SK-N-SH treated with all-trans-retinoic acid at 6 μM for 48 hours (cell line): ENCODE data around the gene ARMCX5.

Experiments
- ATAC-seq: fragments of 200-7000 bp; cut with Tn5 transposase; 3 replicates; pipeline ENCODE4 v1.9.1; 2020; ENCODE audit warnings: mild to moderate bottlenecking, moderate library complexity
- ARNTL ChIP-seq: fragments of 450-650 bp; formaldehyde crosslinking; IDR thresholded peaks from 2 replicates; pipeline ENCODE4 v1.5.0; 2020; ENCODE audit warnings: low read depth, mild to moderate bottlenecking, moderate library complexity, borderline replicate concordance
- BACH2 ChIP-seq: fragments of 250-450 bp; sonication (Bioruptor Pico); IDR thresholded peaks from 2 replicates; pipeline ENCODE4 v1.9.0; 2021; ENCODE audit warnings: mild to moderate bottlenecking, borderline replicate concordance
- CSDC2 ChIP-seq: fragments of 250-450 bp; sonication (Bioruptor Pico); IDR thresholded peaks from 2 replicates; pipeline ENCODE4 v1.5.0; 2020; ENCODE audit warnings: mild to moderate bottlenecking, moderate library complexity
- ESRRG ChIP-seq: fragments of 250-450 bp; sonication (Bioruptor Pico); IDR thresholded peaks from 2 replicates; pipeline ENCODE4 v1.6.1; 2021; ENCODE audit warnings: mild to moderate bottlenecking
- ISL1 ChIP-seq: fragments of 250-450 bp; sonication (Bioruptor Pico); IDR thresholded peaks from 2 replicates; pipeline ENCODE4 v2.1.2; 2022; ENCODE audit warnings: mild to moderate bottlenecking, moderate library complexity
- OSR1 ChIP-seq: fragments of 250-450 bp; sonication (Bioruptor Pico); IDR thresholded peaks from 2 replicates; pipeline ENCODE4 v1.8.0; 2022; ENCODE audit warnings: moderate library complexity, mild to moderate bottlenecking, inconsistent platforms
- PATZ1 ChIP-seq: fragments of 250-450 bp; sonication (Bioruptor Pico); IDR thresholded peaks from 2 replicates; pipeline ENCODE4 v1.8.0; 2020; ENCODE audit warnings: mild to moderate bottlenecking, moderate library complexity, borderline replicate concordance
- POU6F1 ChIP-seq: fragments of 250-450 bp; sonication (Bioruptor Pico); IDR thresholded peaks from 2 replicates; pipeline ENCODE4 v1.8.0; 2021; ENCODE audit warnings: low read depth, mild to moderate bottlenecking, moderate library complexity, borderline replicate concordance
- PPARA ChIP-seq: fragments of 250-450 bp; sonication (Bioruptor Pico); IDR thresholded peaks from 2 replicates; pipeline ENCODE4 v1.5.0; 2020; ENCODE audit warnings: mild to moderate bottlenecking, borderline replicate concordance
- RARB ChIP-seq: fragments of 250-450 bp; sonication (Bioruptor Pico); IDR thresholded peaks from 2 replicates; pipeline ENCODE4 v1.8.0; 2021; ENCODE audit warnings: mild to moderate bottlenecking, moderate library complexity
- SNAI2 ChIP-seq: fragments of 250-450 bp; sonication (Bioruptor Pico); IDR thresholded peaks from 2 replicates; pipeline ENCODE4 v1.5.0; 2020; ENCODE audit warnings: mild to moderate bottlenecking, moderate library complexity
- ZC3H10 ChIP-seq: fragments of 250-450 bp; sonication (Bioruptor Pico); IDR thresholded peaks from 2 replicates; pipeline ENCODE4 v1.5.1; 2021; ENCODE audit warnings: mild to moderate bottlenecking, moderate library complexity
- ZFP3 ChIP-seq: fragments of 250-450 bp; sonication (Bioruptor Pico); IDR thresholded peaks from 2 replicates; pipeline ENCODE4 v1.5.0; 2020; ENCODE audit warnings: mild to moderate bottlenecking, moderate library complexity
- ZFP30 ChIP-seq: fragments of 450-650 bp; formaldehyde crosslinking; IDR thresholded peaks from 2 replicates; pipeline ENCODE4 v1.5.0; 2022; ENCODE audit warnings: mild to moderate bottlenecking, moderate library complexity
- ZNF565 ChIP-seq: fragments of 450-650 bp; formaldehyde crosslinking; conservative IDR thresholded peaks from 2 replicates; pipeline ENCODE4 v1.5.0; 2020; ENCODE audit warnings: low read depth, mild to moderate bottlenecking, moderate library complexity
- TF ChIP-seq, protein P1 (sequence below): fragments of 250-450 bp; sonication (Bioruptor Pico); IDR thresholded peaks from 2 replicates; pipeline ENCODE4 v1.5.0; 2020; ENCODE audit warnings: mild to moderate bottlenecking, moderate library complexity
- TF ChIP-seq, protein P2 (sequence below): fragments of 250-450 bp; sonication (Bioruptor Pico); IDR thresholded peaks from 2 replicates; pipeline ENCODE4 v1.5.1; 2021; ENCODE audit warnings: mild to moderate bottlenecking, moderate library complexity

The ARMCX5 gene

DNA sequence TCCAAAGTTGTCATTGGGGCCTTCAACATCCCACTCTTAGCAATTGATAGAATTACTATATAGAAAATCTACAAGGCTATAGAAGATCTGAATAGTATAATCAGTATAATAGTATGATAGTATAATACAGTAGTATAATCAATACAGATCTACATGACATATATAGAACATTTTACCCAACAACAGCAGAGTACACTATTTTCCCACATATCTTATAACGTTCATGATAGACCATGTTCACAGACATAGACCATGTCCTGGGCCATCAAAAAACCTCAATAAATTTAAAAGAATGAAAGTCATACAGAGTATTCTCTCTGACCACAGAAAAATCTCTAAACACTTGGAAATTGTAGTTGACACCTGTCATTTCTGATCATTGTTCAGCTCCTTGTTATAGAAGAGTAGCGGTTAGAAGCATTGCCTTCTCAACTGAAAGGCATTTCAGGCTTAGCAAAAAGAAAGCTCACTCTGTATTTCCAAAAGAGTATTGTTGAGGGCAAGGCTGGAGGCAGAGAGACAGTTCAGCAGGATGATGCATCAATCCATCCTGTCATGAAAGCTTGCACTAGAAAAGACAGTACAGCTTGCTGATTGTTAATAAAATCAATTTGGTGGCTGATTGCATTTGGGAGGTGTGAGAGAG lies 38.8 kb upstream of the ARMCX5 start (continued):
- TF ChIP-seq, protein P1, sequence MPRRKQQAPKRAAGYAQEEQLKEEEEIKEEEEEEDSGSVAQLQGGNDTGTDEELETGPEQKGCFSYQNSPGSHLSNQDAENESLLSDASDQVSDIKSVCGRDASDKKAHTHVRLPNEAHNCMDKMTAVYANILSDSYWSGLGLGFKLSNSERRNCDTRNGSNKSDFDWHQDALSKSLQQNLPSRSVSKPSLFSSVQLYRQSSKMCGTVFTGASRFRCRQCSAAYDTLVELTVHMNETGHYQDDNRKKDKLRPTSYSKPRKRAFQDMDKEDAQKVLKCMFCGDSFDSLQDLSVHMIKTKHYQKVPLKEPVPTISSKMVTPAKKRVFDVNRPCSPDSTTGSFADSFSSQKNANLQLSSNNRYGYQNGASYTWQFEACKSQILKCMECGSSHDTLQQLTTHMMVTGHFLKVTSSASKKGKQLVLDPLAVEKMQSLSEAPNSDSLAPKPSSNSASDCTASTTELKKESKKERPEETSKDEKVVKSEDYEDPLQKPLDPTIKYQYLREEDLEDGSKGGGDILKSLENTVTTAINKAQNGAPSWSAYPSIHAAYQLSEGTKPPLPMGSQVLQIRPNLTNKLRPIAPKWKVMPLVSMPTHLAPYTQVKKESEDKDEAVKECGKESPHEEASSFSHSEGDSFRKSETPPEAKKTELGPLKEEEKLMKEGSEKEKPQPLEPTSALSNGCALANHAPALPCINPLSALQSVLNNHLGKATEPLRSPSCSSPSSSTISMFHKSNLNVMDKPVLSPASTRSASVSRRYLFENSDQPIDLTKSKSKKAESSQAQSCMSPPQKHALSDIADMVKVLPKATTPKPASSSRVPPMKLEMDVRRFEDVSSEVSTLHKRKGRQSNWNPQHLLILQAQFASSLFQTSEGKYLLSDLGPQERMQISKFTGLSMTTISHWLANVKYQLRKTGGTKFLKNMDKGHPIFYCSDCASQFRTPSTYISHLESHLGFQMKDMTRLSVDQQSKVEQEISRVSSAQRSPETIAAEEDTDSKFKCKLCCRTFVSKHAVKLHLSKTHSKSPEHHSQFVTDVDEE (CRISPR knock-in tag), result no peak
- TF ChIP-seq, protein P2, sequence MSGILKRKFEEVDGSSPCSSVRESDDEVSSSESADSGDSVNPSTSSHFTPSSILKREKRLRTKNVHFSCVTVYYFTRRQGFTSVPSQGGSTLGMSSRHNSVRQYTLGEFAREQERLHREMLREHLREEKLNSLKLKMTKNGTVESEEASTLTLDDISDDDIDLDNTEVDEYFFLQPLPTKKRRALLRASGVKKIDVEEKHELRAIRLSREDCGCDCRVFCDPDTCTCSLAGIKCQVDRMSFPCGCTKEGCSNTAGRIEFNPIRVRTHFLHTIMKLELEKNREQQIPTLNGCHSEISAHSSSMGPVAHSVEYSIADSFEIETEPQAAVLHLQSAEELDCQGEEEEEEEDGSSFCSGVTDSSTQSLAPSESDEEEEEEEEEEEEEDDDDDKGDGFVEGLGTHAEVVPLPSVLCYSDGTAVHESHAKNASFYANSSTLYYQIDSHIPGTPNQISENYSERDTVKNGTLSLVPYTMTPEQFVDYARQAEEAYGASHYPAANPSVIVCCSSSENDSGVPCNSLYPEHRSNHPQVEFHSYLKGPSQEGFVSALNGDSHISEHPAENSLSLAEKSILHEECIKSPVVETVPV (CRISPR knock-in tag), result no peak
- TF ChIP-seq CSDC2 (CRISPR knock-in tag) (no peak), ZFP3 (CRISPR knock-in tag) (no peak)

- TF ChIP-seq BACH2 (CRISPR knock-in tag), result no peak
Measured at GRCh38 chrX:102580891-102581290, 18.4 kb upstream of the ARMCX5 start.

DNA sequence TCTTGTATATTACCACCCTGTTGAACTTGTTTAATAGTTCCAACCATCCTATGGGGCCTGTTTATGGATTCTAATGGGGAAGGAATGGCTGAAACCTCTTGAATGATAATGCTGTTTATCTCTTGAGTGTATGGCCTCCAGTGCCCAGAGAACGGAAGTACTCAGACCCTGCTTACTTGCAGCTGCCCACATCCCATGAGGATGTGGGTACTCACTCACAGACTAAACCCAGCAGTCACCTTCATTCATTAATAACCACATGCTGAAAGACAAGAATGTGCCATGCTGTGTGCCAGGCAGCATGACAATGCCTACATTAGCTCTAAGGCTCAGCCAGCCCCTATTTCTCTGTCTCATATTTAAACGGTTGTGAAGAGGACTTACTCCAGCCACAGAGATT lies 5.9 kb upstream of the ARMCX5 start:
- ATAC-seq, result no peak
- TF ChIP-seq SNAI2 (CRISPR knock-in tag) (no peak), ESRRG (CRISPR knock-in tag) (no peak), BACH2 (CRISPR knock-in tag) (no peak), POU6F1 (CRISPR knock-in tag) (no peak), ISL1 (CRISPR knock-in tag) (no peak), RARB (CRISPR knock-in tag) (no peak), ZC3H10 (no peak)
- TF ChIP-seq, protein P2 (CRISPR knock-in tag), result no peak

More at GRCh38 chrX:102580891-102581290, 18.4 kb upstream of the ARMCX5 start:
- ATAC-seq, result no peak

- ATAC-seq, result peak; percentile 71
- TF ChIP-seq ARNTL (CRISPR knock-in tag) (no peak), RARB (CRISPR knock-in tag) (no peak), OSR1 (CRISPR knock-in tag) (no peak), CSDC2 (CRISPR knock-in tag) (no peak), SNAI2 (CRISPR knock-in tag) (no peak), ESRRG (CRISPR knock-in tag) (no peak), ZFP30 (CRISPR knock-in tag) (no peak), ZNF565 (CRISPR knock-in tag) (no peak), PPARA (no peak)
Measured at GRCh38 chrX:102599951-102600579, 750 bp downstream of the ARMCX5 start.

GRCh38 chrX:102604327-102604726 lies 5.0 kb downstream of the ARMCX5 start:
- TF ChIP-seq POU6F1 (CRISPR knock-in tag) (no peak), PATZ1 (CRISPR knock-in tag) (no peak), SNAI2 (CRISPR knock-in tag) (no peak)
- ATAC-seq, result no peak
